Neural progenitor cell (in vitro differentiated cells): Measurements from ENCODE around the gene LIMS4. TPM values are rescaled to one million over a fixed set of nuclear protein-coding genes. Genes with fewer than 3 reads are reported as not detected.
"Not testable (repeated sequence)": the region's sequence is repeated elsewhere in the genome, so short reads cannot be mapped to it uniquely, and the experiment has no call there.

Experiments
- DNase-seq: peaks from one replicate; pipeline ENCODE4 v3.0.0-alpha.2; 2016; ENCODE audit warnings: low spot score
- H2AFZ ChIP-seq: fragments of 200-600 bp; sonication (generic); replicated peaks from 2 replicates; pipeline ENCODE4 v1.6.1; 2016; ENCODE audit warnings: antibody characterized with exemption
- H3F3A ChIP-seq: fragments of 200-600 bp; sonication (generic); 2 replicates; pipeline ENCODE4 v1.6.1; 2016; ENCODE audit warnings: antibody characterized with exemption, low read depth
- H3K27ac ChIP-seq: fragments of 200-600 bp; sonication (generic); 2 replicates; pipeline ENCODE4 v1.5.1; 2016; ENCODE audit warnings: mild to moderate bottlenecking
- H3K27me3 ChIP-seq: fragments of 200-600 bp; sonication (generic); 2 replicates; pipeline ENCODE4 v1.6.1; 2016; ENCODE audit warnings: mild to moderate bottlenecking, moderate library complexity
- H3K36me3 ChIP-seq: fragments of 200-600 bp; sonication (generic); 2 replicates; pipeline ENCODE4 v1.5.1; 2016
- H3K4me1 ChIP-seq: fragments of 200-600 bp; sonication (generic); 2 replicates; pipeline ENCODE4 v1.6.1; 2016; ENCODE audit warnings: mixed run types
- H3K4me2 ChIP-seq: fragments of 200-600 bp; sonication (generic); 2 replicates; pipeline ENCODE4 v1.6.1; 2016
- H3K4me3 ChIP-seq: fragments of 200-600 bp; sonication (generic); 2 replicates; pipeline ENCODE4 v1.5.1; 2016
- H3K79me2 ChIP-seq: fragments of 200-600 bp; sonication (generic); 2 replicates; pipeline ENCODE4 v1.6.1; 2016; ENCODE audit warnings: low read depth
- H3K9ac ChIP-seq: fragments of 200-600 bp; sonication (generic); 2 replicates; pipeline ENCODE4 v1.6.1; 2016
- H3K9me3 ChIP-seq: fragments of 200-600 bp; sonication (generic); 2 replicates; pipeline ENCODE4 v1.5.1; 2016; ENCODE audit warnings: low read depth
- H4K20me1 ChIP-seq: fragments of 200-600 bp; sonication (generic); 2 replicates; pipeline ENCODE4 v1.6.1; 2016; ENCODE audit warnings: low read depth
- H3K27ac Mint-ChIP-seq: 3 replicates; pipeline ENCODE4 v1.8.0; 2021; ENCODE audit warnings: mixed read lengths
- H3K27me3 Mint-ChIP-seq: 2 replicates; pipeline ENCODE4 v1.8.0; 2022; ENCODE audit warnings: low read depth, mild to moderate bottlenecking, inconsistent platforms, moderate library complexity, mixed read lengths; ENCODE audit not compliant: insufficient read depth
- H3K36me3 Mint-ChIP-seq: 3 replicates; pipeline ENCODE4 v1.8.0; 2021; ENCODE audit warnings: mixed read lengths
- H3K4me1 Mint-ChIP-seq: 3 replicates; pipeline ENCODE4 v1.8.0; 2021; ENCODE audit warnings: mixed read lengths
- H3K4me3 Mint-ChIP-seq: 3 replicates; pipeline ENCODE4 v1.8.0; 2021; ENCODE audit warnings: mild to moderate bottlenecking, moderate library complexity, mixed read lengths
- H3K9me3 Mint-ChIP-seq: 3 replicates; pipeline ENCODE4 v1.8.0; 2020; ENCODE audit warnings: mixed read lengths
- small RNA-seq: library from RNA; depleted of rRNA; stranded (forward); fragments of <200 nt; gene quantifications from one replicate; pipeline ENCODE3, GENCODE V24; 2015
- total RNA-seq: library from RNA; depleted of rRNA; stranded (reverse); fragments of >200 nt; gene quantifications from 2 replicates; pipeline ENCODE4 v1.2.3, GENCODE V29; 2015; ENCODE audit warnings: low replicate concordance

Gene LIMS4
- total RNA-seq, 1 donor from 2014 or later, result not detected

- H3K27me3 ChIP-seq, H3K4me1 Mint-ChIP-seq, H3K9me3 Mint-ChIP-seq, H3K4me3 Mint-ChIP-seq, H3K9me3 ChIP-seq, H3F3A ChIP-seq, H3K9ac ChIP-seq, DNase-seq, H3K27ac Mint-ChIP-seq, H3K27ac ChIP-seq, H3K4me2 ChIP-seq, H3K36me3 ChIP-seq, H2AFZ ChIP-seq, H4K20me1 ChIP-seq, H3K36me3 Mint-ChIP-seq, H3K4me3 ChIP-seq, H3K4me1 ChIP-seq, H3K27me3 Mint-ChIP-seq, H3K79me2 ChIP-seq: not testable (repeated sequence)
Observed at GRCh38 chr2:110407142-110407541, 65.5 kb downstream of the LIMS4 start.

- H3K4me2 ChIP-seq, H3K27me3 ChIP-seq, H2AFZ ChIP-seq, H3K4me1 ChIP-seq, H3K9me3 Mint-ChIP-seq, DNase-seq, H3K27me3 Mint-ChIP-seq, H3K9ac ChIP-seq, H3K36me3 ChIP-seq, H3K4me3 ChIP-seq, H3F3A ChIP-seq, H3K9me3 ChIP-seq, H4K20me1 ChIP-seq, H3K79me2 ChIP-seq, H3K4me3 Mint-ChIP-seq, H3K36me3 Mint-ChIP-seq, H3K27ac ChIP-seq, H3K4me1 Mint-ChIP-seq, H3K27ac Mint-ChIP-seq: not testable (repeated sequence)
Observed at GRCh38 chr2:110404988-110405387, 67.6 kb downstream of the LIMS4 start.

- not testable (repeated sequence) for H3K36me3 Mint-ChIP-seq, H3K9ac ChIP-seq, H3K27me3 Mint-ChIP-seq, DNase-seq, H3K4me3 Mint-ChIP-seq, H3K9me3 ChIP-seq, H3K27ac ChIP-seq, H3K4me2 ChIP-seq, H3K36me3 ChIP-seq, H3K4me1 ChIP-seq, H3K4me3 ChIP-seq, H4K20me1 ChIP-seq, H3K4me1 Mint-ChIP-seq, H3K9me3 Mint-ChIP-seq, H3F3A ChIP-seq, H3K79me2 ChIP-seq, H3K27me3 ChIP-seq, H2AFZ ChIP-seq, H3K27ac Mint-ChIP-seq
Observed at GRCh38 chr2:110404246-110404645, 68.4 kb downstream of the LIMS4 start.

- DNase-seq, H3F3A ChIP-seq, H3K9me3 Mint-ChIP-seq, H3K27ac Mint-ChIP-seq, H2AFZ ChIP-seq, H3K4me2 ChIP-seq, H3K79me2 ChIP-seq, H4K20me1 ChIP-seq, H3K4me1 Mint-ChIP-seq, H3K36me3 ChIP-seq, H3K4me3 Mint-ChIP-seq, H3K4me3 ChIP-seq, H3K27me3 Mint-ChIP-seq, H3K27me3 ChIP-seq, H3K4me1 ChIP-seq, H3K27ac ChIP-seq, H3K9ac ChIP-seq, H3K9me3 ChIP-seq, H3K36me3 Mint-ChIP-seq: not testable (repeated sequence)
Observed at GRCh38 chr2:110401001-110401618, 71.5 kb downstream of the LIMS4 start.

- H2AFZ ChIP-seq, H3K27me3 ChIP-seq, H3K4me3 Mint-ChIP-seq, H3K27me3 Mint-ChIP-seq, H3K36me3 ChIP-seq, H3K4me1 Mint-ChIP-seq, H3K9ac ChIP-seq, H3K9me3 ChIP-seq, H3K9me3 Mint-ChIP-seq, H3K4me1 ChIP-seq, DNase-seq, H3K27ac Mint-ChIP-seq, H3K79me2 ChIP-seq, H3K4me2 ChIP-seq, H3K4me3 ChIP-seq, H4K20me1 ChIP-seq, H3F3A ChIP-seq, H3K36me3 Mint-ChIP-seq, H3K27ac ChIP-seq: not testable (repeated sequence)
Observed at GRCh38 chr2:110399378-110399777, 73.2 kb downstream of the LIMS4 start.

GRCh38 chr2:110395990-110396389 is 76.6 kb downstream of the LIMS4 start:
- H3K36me3 ChIP-seq, H3K9ac ChIP-seq, H3F3A ChIP-seq, H3K27ac ChIP-seq, H3K4me2 ChIP-seq, H3K36me3 Mint-ChIP-seq, H3K27ac Mint-ChIP-seq, H3K9me3 ChIP-seq, H3K4me1 Mint-ChIP-seq, H3K79me2 ChIP-seq, H3K4me3 Mint-ChIP-seq, H3K27me3 ChIP-seq, H2AFZ ChIP-seq, H3K27me3 Mint-ChIP-seq, H3K4me3 ChIP-seq, DNase-seq, H3K9me3 Mint-ChIP-seq, H4K20me1 ChIP-seq, H3K4me1 ChIP-seq: not testable (repeated sequence)

Small RNA genes within 50 kb of the gene (small RNA-seq; reads per million reads assigned to genes)
- gene AC108938.1, result not detected

Other genes starting within 250 kb of the LIMS4 start
- 35.0 and 54.8 TPM in 2 replicates for gene RGPD6, start 104.4 kb upstream of the LIMS4 start, total RNA-seq
- 197 and 266 TPM in 2 replicates for gene BUB1, start 205.2 kb upstream of the LIMS4 start, total RNA-seq